Spleen (tissue), 11 donors: ENCODE measurements around the gene VPS50. TPM values are rescaled to one million over a fixed set of nuclear protein-coding genes. Genes with fewer than 3 reads are reported as not detected.

Experiments used
- DNase-seq: peaks from one replicate; pipeline ENCODE4 v3.0.0-alpha.2; 2020
- H3K27ac ChIP-seq, 8 donors: fragments of 200-600 bp; sonication (generic) in 7 of 8; 1 replicate in 4 of 8; 2 replicates in 4 of 8; pipeline versions ENCODE4 v1.5.0 to v1.8.0; 2016 to 2021; ENCODE audit warnings: inconsistent platforms in 4 of 8, mild to moderate bottlenecking in 4 of 8, moderate library complexity in 1 of 8
- H3K27me3 ChIP-seq, 7 donors: fragments of 200-600 bp; sonication (generic) in 6 of 7; replicated peaks in 1 of 7; 1 replicate in 4 of 7; 2 replicates in 3 of 7; pipeline versions ENCODE4 v1.5.0 to v1.8.0; 2016 to 2021; ENCODE audit warnings: inconsistent platforms in 3 of 7, mild to moderate bottlenecking in 1 of 7
- H3K36me3 ChIP-seq, 6 donors: fragments of 200-600 bp; sonication (generic) in 5 of 6; 1 replicate in 4 of 6; 2 replicates in 2 of 6; pipeline versions ENCODE4 v1.5.0 to v1.8.0; 2016 to 2021; ENCODE audit warnings: inconsistent platforms in 2 of 6
- H3K4me1 ChIP-seq, 6 donors: fragments of 200-600 bp; sonication (generic) in 5 of 6; 1 replicate in 3 of 6; 2 replicates in 3 of 6; pipeline versions ENCODE4 v1.5.0 to v1.8.0; 2016 to 2021; ENCODE audit warnings: inconsistent platforms in 3 of 6
- H3K4me3 ChIP-seq, 8 donors: fragments of 200-600 bp; sonication (generic) in 7 of 8; 1 replicate in 4 of 8; 2 replicates in 4 of 8; pipeline versions ENCODE4 v1.5.0 to v1.8.0; 2016 to 2021; ENCODE audit warnings: inconsistent platforms in 4 of 8, mild to moderate bottlenecking in 4 of 8, moderate library complexity in 2 of 8
- H3K9me3 ChIP-seq, 8 donors: fragments of 200-600 bp; sonication (generic) in 7 of 8; 1 replicate in 4 of 8; 2 replicates in 4 of 8; pipeline versions ENCODE4 v1.5.0 to v1.8.0; 2016 to 2021; ENCODE audit warnings: inconsistent platforms in 4 of 8
- POLR2A ChIP-seq, 3 donors: fragments of 450-650 bp; IDR thresholded peaks; one replicate each; pipeline ENCODE4 v1.5.1; 2017; ENCODE audit warnings: antibody characterized with exemption in 3 of 3, mild to moderate bottlenecking in 1 of 3
- POLR2AphosphoS5 ChIP-seq, 3 donors: sonication (generic); formaldehyde crosslinking; IDR thresholded peaks; one replicate each; pipeline ENCODE4 v1.5.1; 2017; ENCODE audit warnings: antibody characterized with exemption in 3 of 3
- WGBS, 5 donors: extraction: QIAGEN DNeasy Blood & Tissue Kit in 3 of 5; methylation state at CpG; one replicate each; pipeline versions ENCODE4 v1.1.5 to v1.1.7; 2013 to 2018; 5-methylcytosine and 5-hydroxymethylcytosine counted together
- intact Hi-C: fragments of 100-400 bp; cut with DNase I; formaldehyde crosslinking; loops from one replicate; pipeline ENCODE4 v1.15.0; 2023; ENCODE audit warnings: low total_unique reads
- polyA plus RNA-seq, 3 donors: library from polyadenylated mRNA; stranded (reverse); fragments of 200-250 nt; gene quantifications; one replicate each; pipeline ENCODE4 v1.2.1, GENCODE V29; 2013
- total RNA-seq, 7 donors: library from RNA; depleted of rRNA in 3 of 7; stranded (reverse); fragments of >200 nt in 3 of 7; fragmentation: NEBNext Ultra II Directional in 4 of 7; extraction: Animal tissue kit (Norgen Biotek cat#: 25700) in 4 of 7; gene quantifications; one replicate each; pipeline versions ENCODE4 v1.1.0 to v1.2.1, GENCODE V29; 2016 to 2021
- TF ChIP-seq, protein P1 (sequence below), 11 experiments: fragments of 200-600 bp in 7 of 11; fragments of 450-650 bp in 4 of 11; sonication (generic) in 4 of 11; IDR thresholded peaks in 8 of 11; conservative IDR thresholded peaks in 3 of 11; 1 replicate in 7 of 11; 2 replicates in 4 of 11; pipeline versions ENCODE4 v1.4.0 to v1.8.0; 2016 to 2021; ENCODE audit warnings: antibody characterized with exemption in 11 of 11, inconsistent platforms in 4 of 11, mild to moderate bottlenecking in 1 of 11
- donor health status: healthy with polysubstance abuse.
- donor health status: DM: no; HTN: no; CAD: no; lungs with moderate emphysema.
- donor health status: DM: no; HTN: no; CAD: no.
- donor health status: Bipolar disorder and iron deficiency.
- donor health status: healthy.
- donor health status: DM: no; HTN: no; CAD: no.
- donor health status: DM: yes; HTN: yes; CAD: no.

The VPS50 gene
- total and polyA plus RNA-seq, 10 donors: 8.1 to 62.6 (median 34.2) TPM

DNA sequence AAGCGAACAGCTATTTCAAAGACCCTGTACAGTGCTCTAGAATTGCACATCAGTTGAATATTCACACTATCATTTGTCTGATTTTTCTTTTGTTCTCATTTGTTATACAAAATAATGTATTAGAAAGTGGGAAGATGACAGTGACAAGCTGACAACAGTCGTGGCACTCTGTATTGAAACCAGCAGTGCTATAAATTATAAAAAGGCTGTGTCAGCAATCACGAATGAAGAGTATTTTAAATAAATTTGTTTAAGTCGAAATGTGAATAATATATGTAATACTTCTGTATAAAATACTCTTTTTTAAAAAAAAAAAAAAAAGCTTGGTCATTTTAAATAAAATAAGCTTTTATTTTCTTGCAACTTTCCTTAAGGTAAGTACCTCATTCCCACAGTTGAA is 122.6 kb downstream of the VPS50 start:
- Histone ChIP-seq H3K4me3 (no peak overlapping the region), H3K9me3 (no peaks in the 10 kb centered on the region), H3K27ac (no peak overlapping the region), H3K27me3 (no peaks in the 10 kb centered on the region), H3K4me1 (no peaks in the 10 kb centered on the region), H3K36me3 (peaks cover 0 to 93% (median 10%) of the 10 kb centered on the region in 6 donors)
- no peak for DNase-seq
- TF ChIP-seq POLR2A (IDR thresholded peaks at IDR 0.05) (no peak), POLR2AphosphoS5 (IDR thresholded peaks at IDR 0.05) (no peak)
- 93 to 95% (median 93%) methylated on average over 4 of the region's 4 CpGs for WGBS, 5 donors
- intact Hi-C loops: no loop called here

DNA sequence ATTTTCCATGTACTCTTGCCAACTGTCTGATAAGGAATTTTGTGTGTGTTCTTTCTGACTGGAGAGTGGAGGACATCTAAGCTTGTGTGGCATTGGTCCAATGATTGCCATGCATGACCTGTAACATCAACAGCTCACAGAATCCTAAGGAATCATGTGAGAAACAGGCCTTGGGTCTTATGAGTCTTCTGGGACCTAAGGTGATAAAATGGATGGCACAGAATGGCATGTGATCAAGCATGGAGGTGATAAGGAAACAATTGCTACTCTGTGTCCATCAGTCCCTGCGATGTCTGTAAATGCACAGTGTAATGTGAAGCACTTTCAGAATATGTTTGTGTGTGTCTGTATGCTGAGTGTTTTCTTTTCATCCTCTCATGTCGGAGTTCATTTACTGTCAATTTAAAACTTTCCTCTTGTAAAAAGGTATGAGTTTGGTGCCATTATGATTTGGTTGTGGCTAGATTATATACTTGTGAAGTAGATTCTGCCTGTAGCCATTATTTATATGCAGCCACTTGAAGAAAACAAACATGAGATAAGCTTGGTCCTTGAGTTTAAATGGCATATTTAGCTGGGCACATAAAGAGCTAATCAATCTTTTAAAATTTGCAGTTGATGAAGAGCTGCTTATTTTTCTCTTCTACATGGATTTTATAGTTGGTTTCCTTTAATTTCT is 127.5 kb downstream of the VPS50 start:
- intact Hi-C loops: no loop called here
- H3K27ac ChIP-seq: no peak overlapping the region
- DNase-seq: no peak

DNA sequence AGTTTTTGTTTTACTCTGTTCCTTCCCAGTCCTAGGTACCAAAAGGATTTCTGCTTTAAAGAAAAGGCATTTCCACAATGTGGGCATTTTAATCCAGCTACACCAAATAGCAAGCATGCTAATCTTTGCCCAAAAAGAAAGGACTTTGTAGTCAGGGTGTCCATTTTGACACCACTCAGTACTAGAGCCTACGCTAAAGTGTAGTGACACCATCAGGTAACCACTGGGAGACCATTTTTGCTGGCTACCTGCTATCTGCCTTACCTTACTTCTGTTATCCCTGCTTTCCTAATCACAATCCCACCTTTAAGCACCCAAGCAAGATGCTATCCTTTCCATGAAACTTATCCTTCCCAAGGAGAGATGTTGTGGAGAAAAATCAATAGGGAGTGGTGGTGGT is 129.7 kb downstream of the VPS50 start:
- intact Hi-C loops: no loop called here
- H3K4me3 ChIP-seq: no peak overlapping the region
- TF ChIP-seq, protein P1, sequence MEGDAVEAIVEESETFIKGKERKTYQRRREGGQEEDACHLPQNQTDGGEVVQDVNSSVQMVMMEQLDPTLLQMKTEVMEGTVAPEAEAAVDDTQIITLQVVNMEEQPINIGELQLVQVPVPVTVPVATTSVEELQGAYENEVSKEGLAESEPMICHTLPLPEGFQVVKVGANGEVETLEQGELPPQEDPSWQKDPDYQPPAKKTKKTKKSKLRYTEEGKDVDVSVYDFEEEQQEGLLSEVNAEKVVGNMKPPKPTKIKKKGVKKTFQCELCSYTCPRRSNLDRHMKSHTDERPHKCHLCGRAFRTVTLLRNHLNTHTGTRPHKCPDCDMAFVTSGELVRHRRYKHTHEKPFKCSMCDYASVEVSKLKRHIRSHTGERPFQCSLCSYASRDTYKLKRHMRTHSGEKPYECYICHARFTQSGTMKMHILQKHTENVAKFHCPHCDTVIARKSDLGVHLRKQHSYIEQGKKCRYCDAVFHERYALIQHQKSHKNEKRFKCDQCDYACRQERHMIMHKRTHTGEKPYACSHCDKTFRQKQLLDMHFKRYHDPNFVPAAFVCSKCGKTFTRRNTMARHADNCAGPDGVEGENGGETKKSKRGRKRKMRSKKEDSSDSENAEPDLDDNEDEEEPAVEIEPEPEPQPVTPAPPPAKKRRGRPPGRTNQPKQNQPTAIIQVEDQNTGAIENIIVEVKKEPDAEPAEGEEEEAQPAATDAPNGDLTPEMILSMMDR (IDR thresholded peaks at IDR 0.05 in 8 of 11, conservative IDR thresholded peaks at IDR 0.05 in 3 of 11): no peak
- TF ChIP-seq POLR2A (IDR thresholded peaks at IDR 0.05) (no peak), POLR2AphosphoS5 (IDR thresholded peaks at IDR 0.05) (no peak)
- DNase-seq: no peak
- no peaks in the 10 kb centered on the region for H3K27me3 ChIP-seq
- H3K4me1 ChIP-seq: no peaks in the 10 kb centered on the region
- peaks cover 0 to 28% (median 6%) of the 10 kb centered on the region in 6 donors for H3K36me3 ChIP-seq
- H3K27ac ChIP-seq: no peak overlapping the region
- WGBS, 5 donors: 93 to 100% (median 100%) methylated on average over 1 of the region's 1 CpG
- no peaks in the 10 kb centered on the region for H3K9me3 ChIP-seq

More for the DNA sequence above, 127.5 kb downstream of the VPS50 start:
- Histone ChIP-seq H3K4me3 (no peak overlapping the region), H3K36me3 (peaks cover 0 to 48% (median 10%) of the 10 kb centered on the region in 6 donors), H3K9me3 (no peaks in the 10 kb centered on the region), H3K27me3 (no peaks in the 10 kb centered on the region), H3K4me1 (no peaks in the 10 kb centered on the region)
- TF ChIP-seq POLR2AphosphoS5 (IDR thresholded peaks at IDR 0.05): no peak
- TF ChIP-seq, protein P1 (IDR thresholded peaks at IDR 0.05 in 8 of 11, conservative IDR thresholded peaks at IDR 0.05 in 3 of 11): no peak
- no peak for TF ChIP-seq POLR2A (IDR thresholded peaks at IDR 0.05)
- 91 to 100% (median 99%) methylated on average over 2 of the region's 2 CpGs for WGBS, 5 donors

DNA sequence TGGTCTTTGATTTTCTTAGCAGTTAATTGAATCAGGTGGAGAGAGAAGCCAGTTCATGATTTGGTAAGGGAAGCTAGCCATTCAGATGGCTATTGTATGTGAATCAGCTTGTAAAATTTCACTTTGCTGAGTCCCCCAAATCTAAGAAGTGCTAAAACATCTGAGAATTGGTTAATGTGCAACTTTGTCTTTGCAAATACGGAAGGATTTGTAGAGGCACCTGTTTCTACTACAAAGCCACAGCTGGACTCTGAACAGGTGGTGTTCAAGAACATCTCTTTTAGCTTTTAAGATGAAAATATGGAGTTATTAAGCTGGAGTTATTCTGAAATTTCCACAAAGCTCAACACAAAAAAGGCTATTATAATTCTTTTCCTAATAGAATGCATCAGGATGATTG is 132.6 kb downstream of the VPS50 start:
- DNase-seq: no peak
- Histone ChIP-seq H3K27ac (no peak overlapping the region), H3K4me3 (no peak overlapping the region), H3K27me3 (no peaks in the 10 kb centered on the region), H3K36me3 (no peaks in the 10 kb centered on the region), H3K4me1 (no peaks in the 10 kb centered on the region), H3K9me3 (peaks cover 0 to 7% (median 0%) of the 10 kb centered on the region in 8 donors)
- 82 to 97% (median 89%) methylated on average over 1 of the region's 1 CpG for WGBS, 5 donors
- intact Hi-C loops: no loop called here
- TF ChIP-seq POLR2A (IDR thresholded peaks at IDR 0.05): no peak
- no peak for TF ChIP-seq POLR2AphosphoS5 (IDR thresholded peaks at IDR 0.05)
- TF ChIP-seq, protein P1 (IDR thresholded peaks at IDR 0.05 in 8 of 11, conservative IDR thresholded peaks at IDR 0.05 in 3 of 11): no peak
